ENCODE results near the gene TCF7L2. TPM values are rescaled to one million over a fixed set of nuclear protein-coding genes. Genes with fewer than 3 reads are reported as not detected.

Gene TCF7L2
- total RNA-seq, 4 donors from 2014 or later: 12.7 to 59.9 (median 16.1) TPM

- Histone ChIP-seq H3K27me3 (no peaks in the 10 kb centered on the region), H3K36me3 (no peaks in the 10 kb centered on the region), H3K9me3 (no peaks in the 10 kb centered on the region), H3K27ac (no peak overlapping the region), H3K4me3 (no peak overlapping the region), H3K4me1 (no peaks in the 10 kb centered on the region)
- intact Hi-C loops (cut with DNase I; ENCODE audit: low total_unique reads): no loop called here
- no peak for TF ChIP-seq POLR2A (IDR thresholded peaks at IDR 0.05)
- no peak for TF ChIP-seq CTCF (IDR thresholded peaks at IDR 0.05)
- DNase-seq: no peak
These were observed 215.6 kb downstream of the TCF7L2 start for GRCh38 chr10:113165673-113166072.

GRCh38 chr10:113167702-113168101, 217.7 kb downstream of the TCF7L2 start:
- no peaks in the 10 kb centered on the region for H3K36me3 ChIP-seq
- intact Hi-C loops (cut with DNase I; ENCODE audit: low total_unique reads): no loop called here

GRCh38 chr10:113168584-113168983, 218.5 kb downstream of the TCF7L2 start:
- H3K27me3 ChIP-seq: no peaks in the 10 kb centered on the region
- H3K4me3 ChIP-seq: no peak overlapping the region
- DNase-seq: no peak
- no peaks in the 10 kb centered on the region for H3K36me3 ChIP-seq
- H3K4me1 ChIP-seq: no peaks in the 10 kb centered on the region
- no peak overlapping the region for H3K27ac ChIP-seq
- no peak for TF ChIP-seq CTCF (IDR thresholded peaks at IDR 0.05)
- intact Hi-C loops (cut with DNase I; ENCODE audit: low total_unique reads): no loop called here
- no peaks in the 10 kb centered on the region for H3K9me3 ChIP-seq

More at GRCh38 chr10:113167702-113168101, 217.7 kb downstream of the TCF7L2 start:
- TF ChIP-seq POLR2A (IDR thresholded peaks at IDR 0.05): no peak
- Histone ChIP-seq H3K9me3 (no peaks in the 10 kb centered on the region), H3K4me3 (no peak overlapping the region), H3K27ac (no peak overlapping the region), H3K27me3 (no peaks in the 10 kb centered on the region), H3K4me1 (no peaks in the 10 kb centered on the region)
- DNase-seq: no peak

- no peak for DNase-seq
- intact Hi-C loops (cut with DNase I; ENCODE audit: low total_unique reads): no loop called here
These were observed 219.1 kb downstream of the TCF7L2 start for GRCh38 chr10:113169111-113169510.

GRCh38 chr10:113169853-113170460, 219.9 kb downstream of the TCF7L2 start:
- H3K27me3 ChIP-seq: no peaks in the 10 kb centered on the region
- H3K36me3 ChIP-seq: no peaks in the 10 kb centered on the region
- intact Hi-C loops (cut with DNase I; ENCODE audit: low total_unique reads): no loop called here
- no peaks in the 10 kb centered on the region for H3K4me1 ChIP-seq
- H3K4me3 ChIP-seq: no peak overlapping the region
- no peaks in the 10 kb centered on the region for H3K9me3 ChIP-seq
- DNase-seq: no peak
- H3K27ac ChIP-seq: no peak overlapping the region
- TF ChIP-seq POLR2A (IDR thresholded peaks at IDR 0.05): no peak

More at GRCh38 chr10:113169111-113169510, 219.1 kb downstream of the TCF7L2 start:
- Histone ChIP-seq H3K36me3 (no peaks in the 10 kb centered on the region), H3K27ac (no peak overlapping the region), H3K9me3 (no peaks in the 10 kb centered on the region), H3K4me1 (no peaks in the 10 kb centered on the region), H3K4me3 (no peak overlapping the region), H3K27me3 (no peaks in the 10 kb centered on the region)
- TF ChIP-seq CTCF (IDR thresholded peaks at IDR 0.05): no peak
- no peak for TF ChIP-seq POLR2A (IDR thresholded peaks at IDR 0.05)

GRCh38 chr10:113171662-113172061, 221.6 kb downstream of the TCF7L2 start:
- H3K27ac ChIP-seq: no peak overlapping the region
- no peak overlapping the region for H3K4me3 ChIP-seq
- H3K9me3 ChIP-seq: no peaks in the 10 kb centered on the region
- intact Hi-C loops (cut with DNase I; ENCODE audit: low total_unique reads): no loop called here
- DNase-seq: no peak
- H3K27me3 ChIP-seq: no peaks in the 10 kb centered on the region
- H3K36me3 ChIP-seq: no peaks in the 10 kb centered on the region
- no peaks in the 10 kb centered on the region for H3K4me1 ChIP-seq
- TF ChIP-seq POLR2A (IDR thresholded peaks at IDR 0.05): no peak
- TF ChIP-seq CTCF (IDR thresholded peaks at IDR 0.05): no peak
